ENCODE data around the gene PKDCC. TPM values are rescaled to one million over a fixed set of nuclear protein-coding genes. Genes with fewer than 3 reads are reported as not detected.

PKDCC gene
- total and polyA plus RNA-seq, 2 of the 13 experiments (the other 11 are each of a cell fraction or from before 2014, with no cell fraction given) = 52.6 to 58.8 TPM

GRCh38 chr2:42045848-42046748 lies 1.7 kb upstream of the PKDCC start (continued):
- peak; percentile 50; the same call in 1 of the 2 replicates for TF ChIP-seq TIGD3 (CRISPR knock-in tag; IDR thresholded peaks at IDR 0.05; ENCODE audit: borderline replicate concordance)
- no peak for TF ChIP-seq PAF1 (CRISPR knock-in tag; IDR thresholded peaks at IDR 0.05)
- no peak for TF ChIP-seq MAFG (CRISPR knock-in tag; IDR thresholded peaks at IDR 0.05)
- TF ChIP-seq BATF2 (CRISPR knock-in tag; IDR thresholded peaks at IDR 0.05) = no peak
- no peak for TF ChIP-seq MAZ (IDR thresholded peaks at IDR 0.05; ENCODE audit: borderline replicate concordance, low read depth, low read length)
- TF ChIP-seq MAZ (CRISPR knock-in tag; IDR thresholded peaks at IDR 0.05; ENCODE audit: low read depth) = no peak
- peak; percentile 29 for TF ChIP-seq POGK (CRISPR knock-in tag; conservative IDR thresholded peaks at IDR 0.05)
- no peak for TF ChIP-seq JUND (CRISPR knock-in tag; IDR thresholded peaks at IDR 0.05)
- TF ChIP-seq LCORL (IDR thresholded peaks at IDR 0.05) = no peak
- peak; percentile 36 for TF ChIP-seq LCORL (CRISPR knock-in tag; IDR thresholded peaks at IDR 0.05)
- TF ChIP-seq ZNF558 (CRISPR knock-in tag; IDR thresholded peaks at IDR 0.05; ENCODE audit: borderline replicate concordance) = no peak
- TF ChIP-seq RARA (CRISPR knock-in tag; IDR thresholded peaks at IDR 0.05) = peak; percentile 52
- TF ChIP-seq MBNL3 (CRISPR knock-in tag; conservative IDR thresholded peaks at IDR 0.05) = no peak
- no peak for TF ChIP-seq ZNF773 (CRISPR knock-in tag; IDR thresholded peaks at IDR 0.05; ENCODE audit: borderline replicate concordance)
- TF ChIP-seq ZNF460 (CRISPR knock-in tag; IDR thresholded peaks at IDR 0.05; ENCODE audit: borderline replicate concordance) = no peak
- TF ChIP-seq HMG20B (CRISPR knock-in tag; conservative IDR thresholded peaks at IDR 0.05) = no peak
- TF ChIP-seq SAP130 (CRISPR knock-in tag; IDR thresholded peaks at IDR 0.05; ENCODE audit: low read depth) = peak; percentile 55
- TF ChIP-seq ZIK1 (CRISPR knock-in tag; IDR thresholded peaks at IDR 0.05; ENCODE audit: borderline replicate concordance, low read depth) = no peak
- peak; percentile 74; the same call in 1 of the 2 replicates for TF ChIP-seq ZBTB8A (CRISPR knock-in tag; IDR thresholded peaks at IDR 0.05; ENCODE audit: borderline replicate concordance, low read depth)
- TF ChIP-seq TERF1 (CRISPR knock-in tag; IDR thresholded peaks at IDR 0.05) = no peak

All from HepG2 (cell line).